ENCODE results near the gene DOCK7. TPM values are rescaled to one million over a fixed set of nuclear protein-coding genes. Genes with fewer than 3 reads are reported as not detected.

Gene DOCK7
- total and polyA plus RNA-seq, 2 of the 13 experiments (the other 11 are each of a cell fraction or from before 2014, with no cell fraction given) = 45.7 to 67.2 TPM

DNA sequence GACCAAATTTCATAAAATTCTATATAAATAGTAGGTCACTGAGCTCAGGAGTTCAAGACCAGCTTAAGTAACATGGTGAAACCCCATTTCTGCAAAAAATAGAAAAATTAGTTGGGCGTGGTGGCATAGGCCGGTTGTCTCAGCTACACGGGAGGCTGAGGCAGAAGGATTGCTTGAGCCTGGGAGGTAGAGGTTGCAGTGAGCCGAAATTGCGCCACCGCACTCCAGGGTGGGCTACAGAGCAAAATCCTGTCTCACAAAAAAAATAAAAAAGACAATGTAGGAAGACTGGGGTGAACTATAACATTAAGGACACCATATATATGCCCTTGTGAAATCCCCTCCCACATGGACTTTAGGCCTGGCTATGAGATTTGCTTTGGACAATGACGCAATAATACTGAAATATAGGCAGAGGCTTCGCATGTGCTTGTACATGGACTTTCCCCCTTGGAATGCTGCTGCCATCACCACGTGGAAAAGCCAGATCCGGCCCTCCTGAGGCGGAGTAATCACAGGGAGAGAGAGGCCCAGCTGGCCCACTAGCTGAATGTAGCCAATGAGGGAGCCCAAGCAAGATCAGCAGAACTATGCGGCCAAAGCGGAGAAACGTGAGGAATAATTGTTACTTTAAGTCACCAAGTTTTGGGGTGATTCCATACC is 264.5 kb downstream of the DOCK7 start (continued):
- TF ChIP-seq, protein P1, sequence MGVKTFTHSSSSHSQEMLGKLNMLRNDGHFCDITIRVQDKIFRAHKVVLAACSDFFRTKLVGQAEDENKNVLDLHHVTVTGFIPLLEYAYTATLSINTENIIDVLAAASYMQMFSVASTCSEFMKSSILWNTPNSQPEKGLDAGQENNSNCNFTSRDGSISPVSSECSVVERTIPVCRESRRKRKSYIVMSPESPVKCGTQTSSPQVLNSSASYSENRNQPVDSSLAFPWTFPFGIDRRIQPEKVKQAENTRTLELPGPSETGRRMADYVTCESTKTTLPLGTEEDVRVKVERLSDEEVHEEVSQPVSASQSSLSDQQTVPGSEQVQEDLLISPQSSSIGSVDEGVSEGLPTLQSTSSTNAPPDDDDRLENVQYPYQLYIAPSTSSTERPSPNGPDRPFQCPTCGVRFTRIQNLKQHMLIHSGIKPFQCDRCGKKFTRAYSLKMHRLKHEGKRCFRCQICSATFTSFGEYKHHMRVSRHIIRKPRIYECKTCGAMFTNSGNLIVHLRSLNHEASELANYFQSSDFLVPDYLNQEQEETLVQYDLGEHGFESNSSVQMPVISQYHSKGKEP (CRISPR knock-in tag; IDR thresholded peaks at IDR 0.05) = no peak
- TF ChIP-seq ZNF878 (CRISPR knock-in tag; IDR thresholded peaks at IDR 0.05) (peak; percentile 97), KLF16 (CRISPR knock-in tag; IDR thresholded peaks at IDR 0.05) (peak in 1 of 2 experiments; percentile 79; a peak in 2 of 4 replicates), DPF2 (CRISPR knock-in tag; IDR thresholded peaks at IDR 0.05; ENCODE audit: borderline replicate concordance, low read depth) (peak; percentile 38; the same call in 1 of the 2 replicates), ZNF552 (CRISPR knock-in tag; IDR thresholded peaks at IDR 0.05; ENCODE audit: borderline replicate concordance) (0 out of 2 replicates have a peak, but pooled peaks have one; percentile 48), SAFB2 (CRISPR knock-in tag; IDR thresholded peaks at IDR 0.05; ENCODE audit: borderline replicate concordance, low read depth) (no peak), SAP130 (CRISPR knock-in tag; IDR thresholded peaks at IDR 0.05; ENCODE audit: low read depth) (peak; percentile 90), ZNF772 (CRISPR knock-in tag; IDR thresholded peaks at IDR 0.05) (peak; percentile 68; the same call in 1 of the 2 replicates), FOXA1 (IDR thresholded peaks at IDR 0.05) (no peak), FOXA1 (CRISPR knock-in tag; IDR thresholded peaks at IDR 0.05) (no peak), ZNF12 (CRISPR knock-in tag; IDR thresholded peaks at IDR 0.05) (peak; percentile 86), ZNF670 (CRISPR knock-in tag; IDR thresholded peaks at IDR 0.05; ENCODE audit: borderline replicate concordance) (no peak), ESRRA (CRISPR knock-in tag; IDR thresholded peaks at IDR 0.05; ENCODE audit: low read depth) (peak; percentile 89), NFYC (CRISPR knock-in tag; IDR thresholded peaks at IDR 0.05) (peak; percentile 65), YEATS4 (CRISPR knock-in tag; IDR thresholded peaks at IDR 0.05; ENCODE audit: borderline replicate concordance) (peak; percentile 98), ZKSCAN1 (IDR thresholded peaks at IDR 0.05; ENCODE audit: low read length) (no peak), SMAD3 (CRISPR knock-in tag; IDR thresholded peaks at IDR 0.05) (peak; percentile 90; the same call in 1 of the 2 replicates), NR2F1 (CRISPR knock-in tag; IDR thresholded peaks at IDR 0.05) (peak in 1 of 2 experiments; percentile 43; a peak in 1 of 4 replicates), ZFP82 (CRISPR knock-in tag; IDR thresholded peaks at IDR 0.05; ENCODE audit: borderline replicate concordance) (no peak), RBM22 (optimal IDR thresholded peaks at IDR 0.05; ENCODE audit: low read length) (no peak)
- TF ChIP-seq, protein P2, sequence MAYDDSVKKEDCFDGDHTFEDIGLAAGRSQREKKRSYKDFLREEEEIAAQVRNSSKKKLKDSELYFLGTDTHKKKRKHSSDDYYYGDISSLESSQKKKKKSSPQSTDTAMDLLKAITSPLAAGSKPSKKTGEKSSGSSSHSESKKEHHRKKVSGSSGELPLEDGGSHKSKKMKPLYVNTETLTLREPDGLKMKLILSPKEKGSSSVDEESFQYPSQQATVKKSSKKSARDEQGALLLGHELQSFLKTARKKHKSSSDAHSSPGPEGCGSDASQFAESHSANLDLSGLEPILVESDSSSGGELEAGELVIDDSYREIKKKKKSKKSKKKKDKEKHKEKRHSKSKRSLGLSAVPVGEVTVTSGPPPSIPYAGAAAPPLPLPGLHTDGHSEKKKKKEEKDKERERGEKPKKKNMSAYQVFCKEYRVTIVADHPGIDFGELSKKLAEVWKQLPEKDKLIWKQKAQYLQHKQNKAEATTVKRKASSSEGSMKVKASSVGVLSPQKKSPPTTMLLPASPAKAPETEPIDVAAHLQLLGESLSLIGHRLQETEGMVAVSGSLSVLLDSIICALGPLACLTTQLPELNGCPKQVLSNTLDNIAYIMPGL (CRISPR knock-in tag; IDR thresholded peaks at IDR 0.05; ENCODE audit: borderline replicate concordance in 1 of 2, low read depth in 1 of 2) = peak; percentile 1 to 51; a peak in 1 of 4 replicates
- TF ChIP-seq, protein P3, sequence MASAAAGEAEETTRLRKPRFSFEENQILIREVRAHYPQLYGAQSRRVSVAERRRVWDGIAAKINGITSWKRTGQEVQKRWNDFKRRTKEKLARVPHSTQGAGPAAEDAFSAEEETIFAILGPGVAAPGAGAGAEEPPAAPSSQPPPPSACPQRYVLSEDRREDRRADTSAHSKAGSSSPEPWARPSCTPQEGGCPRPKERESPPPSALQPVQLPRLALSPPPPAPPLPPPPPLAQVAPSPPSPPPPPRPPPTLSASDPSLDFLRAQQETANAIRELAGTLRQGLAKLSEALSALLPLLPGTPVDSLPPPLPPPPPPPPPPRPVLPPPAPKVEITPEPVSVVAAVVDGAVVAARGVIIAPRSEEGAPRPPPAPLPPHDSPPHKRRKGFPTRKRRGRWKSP (CRISPR knock-in tag; IDR thresholded peaks at IDR 0.05) = peak; percentile 58; the same call in 1 of the 2 replicates
- TF ChIP-seq, protein P4, sequence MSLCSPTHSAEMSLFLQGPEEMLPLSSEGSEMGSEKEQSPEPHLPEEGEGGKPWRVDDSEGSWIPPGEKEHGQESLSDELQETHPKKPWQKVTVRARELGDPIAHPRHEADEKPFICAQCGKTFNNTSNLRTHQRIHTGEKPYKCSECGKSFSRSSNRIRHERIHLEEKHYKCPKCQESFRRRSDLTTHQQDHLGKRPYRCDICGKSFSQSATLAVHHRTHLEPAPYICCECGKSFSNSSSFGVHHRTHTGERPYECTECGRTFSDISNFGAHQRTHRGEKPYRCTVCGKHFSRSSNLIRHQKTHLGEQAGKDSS (CRISPR knock-in tag; IDR thresholded peaks at IDR 0.05; ENCODE audit: borderline replicate concordance, low read depth) = peak; percentile 64; the same call in 1 of the 2 replicates

Measured in HepG2 (cell line).